Lower leg skin (tissue), 3 donors: ENCODE measurements around the gene BAZ1B.

Experiments used
- CTCF ChIP-seq, 3 donors: fragments of 450-650 bp; IDR thresholded peaks; one replicate each; pipeline ENCODE4 v1.5.1; 2016; ENCODE audit warnings: antibody characterized with exemption in 3 of 3, mild to moderate bottlenecking in 3 of 3, moderate library complexity in 2 of 3
- POLR2A ChIP-seq, 2 donors: fragments of 450-650 bp; IDR thresholded peaks; one replicate each; pipeline ENCODE4 v1.6.1; 2016 to 2017; ENCODE audit warnings: antibody characterized with exemption in 2 of 2, mild to moderate bottlenecking in 1 of 2, moderate library complexity in 1 of 2

DNA sequence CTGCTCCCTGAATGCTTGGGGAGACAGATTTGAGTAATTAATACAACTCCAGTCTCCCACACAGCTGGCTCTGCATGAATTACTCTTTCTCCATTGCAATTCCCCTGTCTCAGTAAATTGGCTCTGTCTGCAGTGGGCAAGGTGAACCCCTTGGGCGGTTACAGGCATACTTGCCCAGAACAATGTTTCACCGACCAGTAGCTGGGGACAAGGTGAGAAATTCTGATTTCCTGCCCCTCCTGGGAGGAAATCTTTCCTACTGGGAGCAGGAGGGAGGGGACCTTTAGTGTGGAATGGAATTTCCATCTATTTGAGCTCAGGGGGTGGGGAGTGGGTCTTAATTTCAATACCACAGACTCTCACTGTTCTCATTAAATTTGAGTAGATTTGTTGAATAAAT is 130.7 kb downstream of the BAZ1B start:
- no peak for TF ChIP-seq CTCF (IDR thresholded peaks at IDR 0.05)
- TF ChIP-seq POLR2A (IDR thresholded peaks at IDR 0.05): no peak
